C4-2B (cell line): ENCODE measurements around the gene SWAP70.

Experiments used
- CTCF ChIP-seq: fragments of 450-650 bp; conservative IDR thresholded peaks from 2 replicates; pipeline ENCODE4 v1.5.1; 2017; ENCODE audit warnings: mild to moderate bottlenecking
- ZFX ChIP-seq: fragments of 450-650 bp; IDR thresholded peaks from 2 replicates; pipeline ENCODE4 v1.6.1; 2017

GRCh38 chr11:9776203-9776602 lies 112.3 kb downstream of the SWAP70 start:
- TF ChIP-seq CTCF (no peak), ZFX (no peak)
